Lung (tissue), 12 donors: ENCODE measurements around the gene CASP7. TPM values are rescaled to one million over a fixed set of nuclear protein-coding genes. Genes with fewer than 3 reads are reported as not detected.
A peak's percentile ranks its signal among the peaks of the same experiment; 100 is the strongest.

ENCODE experiments used
- ATAC-seq: fragments of 200-7000 bp; cut with Tn5 transposase; one replicate; pipeline ENCODE4 v1.9.1; 2020; ENCODE audit warnings: moderate number of reproducible peaks; ENCODE audit not compliant: insufficient read depth, low FRiP score
- DNase-seq, 3 donors: peaks; one replicate each; pipeline ENCODE4 v3.0.0-alpha.2; 2013 to 2017
- H3K27ac ChIP-seq, 2 donors: one replicate each; pipeline ENCODE4 v1.5.1; 2013; ENCODE audit warnings: mild to moderate bottlenecking in 2 of 2, moderate library complexity in 2 of 2, control low read depth in 1 of 2, inconsistent platforms in 1 of 2, low read depth in 1 of 2, low read length in 1 of 2
- H3K27me3 ChIP-seq, 3 donors: one replicate each; pipeline ENCODE4 v1.5.1; 2013; ENCODE audit warnings: low read length in 2 of 3; ENCODE audit not compliant: control insufficient read depth in 3 of 3, insufficient read depth in 3 of 3
- H3K36me3 ChIP-seq, 4 donors: one replicate each; pipeline ENCODE4 v1.5.1; 2013; ENCODE audit warnings: low read length in 4 of 4, mild to moderate bottlenecking in 1 of 4, moderate library complexity in 1 of 4; ENCODE audit not compliant: control insufficient read depth in 4 of 4, insufficient read depth in 4 of 4
- H3K4me1 ChIP-seq, 5 donors: one replicate each; pipeline ENCODE4 v1.5.1; 2013; ENCODE audit warnings: low read length in 5 of 5, mild to moderate bottlenecking in 2 of 5, moderate library complexity in 1 of 5; ENCODE audit not compliant: control insufficient read depth in 5 of 5, insufficient read depth in 5 of 5
- H3K4me3 ChIP-seq: one replicate; pipeline ENCODE4 v1.5.1; 2013; ENCODE audit warnings: mild to moderate bottlenecking, control low read depth, moderate library complexity
- H3K9ac ChIP-seq, 2 donors: one replicate each; pipeline ENCODE4 v1.5.1; 2013; ENCODE audit warnings: low read length in 2 of 2, control low read depth in 1 of 2; ENCODE audit not compliant: insufficient read depth in 1 of 2
- H3K9me3 ChIP-seq, 4 donors: one replicate each; pipeline ENCODE4 v1.5.1; 2013; ENCODE audit warnings: low read length in 3 of 4, mild to moderate bottlenecking in 1 of 4, moderate library complexity in 1 of 4; ENCODE audit not compliant: control insufficient read depth in 4 of 4, insufficient read depth in 3 of 4
- CTCF ChIP-seq: IDR thresholded peaks from 2 replicates; pipeline ENCODE4 v1.5.1; 2012; ENCODE audit warnings: mild to moderate bottlenecking; ENCODE audit errors: control extremely low read depth, extremely low read depth
- WGBS, 2 donors: extraction: QIAGEN DNeasy Blood & Tissue Kit; methylation state at CpG; one replicate each; pipeline ENCODE4 v1.1.7; 2013; 5-methylcytosine and 5-hydroxymethylcytosine counted together
- polyA plus RNA-seq, 2 donors: library from polyadenylated mRNA; stranded (reverse); fragments of 200-250 nt; gene quantifications; one replicate each; pipeline ENCODE4 v1.2.1, GENCODE V29; 2013
- total RNA-seq, 2 donors: library from RNA; depleted of rRNA in 1 of 2; stranded (reverse); fragments of >200 nt in 1 of 2; gene quantifications; one replicate each; pipeline ENCODE4 v1.2.1, GENCODE V29; 2014 to 2021
- donor health status: control.
- donor health status: control.
- donor health status: Bipolar disorder and iron deficiency.
- donor health status: healthy.
- donor health status: DM: yes; HTN: yes; CAD: no.

The CASP7 gene
- total and polyA plus RNA-seq, 4 donors: 15.4 to 48.2 (median 26.6) TPM

DNA sequence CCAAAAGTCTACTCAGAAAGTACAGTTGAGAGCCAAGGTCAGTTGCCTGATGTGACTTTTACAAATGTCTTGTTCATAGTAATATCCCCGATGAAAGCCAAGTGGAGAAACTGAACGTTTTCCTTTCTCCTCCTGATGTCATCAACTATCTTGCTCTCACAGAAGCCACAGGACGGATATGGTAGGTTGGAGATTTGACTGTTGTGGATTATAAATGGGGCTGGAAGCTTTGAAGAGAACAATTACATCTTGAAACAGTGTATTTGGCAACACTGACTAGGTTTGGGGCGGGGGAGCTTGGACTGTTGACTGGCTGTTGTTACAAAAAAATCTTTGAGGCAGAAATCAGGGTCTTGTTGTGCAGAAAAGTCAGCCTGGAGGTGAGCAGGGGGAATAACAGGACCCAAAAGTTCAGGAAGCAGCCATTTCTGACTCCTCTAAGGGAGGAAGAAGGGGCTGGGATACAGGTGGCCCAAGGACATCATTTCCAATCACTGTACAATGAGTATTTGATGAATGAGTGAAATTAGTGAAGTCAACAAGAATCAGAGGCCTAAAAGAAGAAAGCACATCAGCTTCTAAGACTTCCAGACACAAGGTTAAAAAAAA is 96.1 kb downstream of the CASP7 start:
- Histone ChIP-seq H3K27ac (no peak overlapping the region), H3K4me1 (peaks cover 0 to 3% (median 0%) of the 10 kb centered on the region in 5 donors), H3K9me3 (no peaks in the 10 kb centered on the region), H3K27me3 (no peaks in the 10 kb centered on the region), H3K36me3 (no peaks in the 10 kb centered on the region), H3K4me3 (no peak overlapping the region), H3K9ac (no peak overlapping the region)
- TF ChIP-seq CTCF: no peak
- 47 to 49% methylated on average over 4 of the region's 4 CpGs for WGBS, 2 donors
- ATAC-seq: no peak
- peak in 2 of 3 donors; percentile 26 to 44 for DNase-seq

DNA sequence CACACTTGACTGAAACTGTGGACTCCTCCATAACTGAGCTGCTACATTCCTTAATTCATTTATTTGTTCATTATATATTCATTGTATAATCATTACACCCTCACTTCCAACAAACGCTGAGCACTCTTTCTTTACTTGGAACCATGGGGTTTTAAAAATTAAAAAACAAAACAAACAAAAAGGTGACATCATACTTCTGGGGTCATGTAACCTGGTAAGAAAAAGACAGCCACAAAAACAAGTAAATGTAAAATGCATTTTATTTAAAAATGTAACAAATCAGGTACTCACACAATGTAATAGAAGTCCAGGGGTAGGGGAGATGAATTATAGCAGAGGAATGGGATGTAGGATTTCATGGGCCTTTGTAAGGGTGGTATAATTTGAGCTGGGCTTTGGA is 96.8 kb downstream of the CASP7 start:
- H3K4me3 ChIP-seq: no peak overlapping the region
- H3K4me1 ChIP-seq: peaks cover 0 to 3% (median 0%) of the 10 kb centered on the region in 5 donors
- no peak overlapping the region for H3K9ac ChIP-seq
- TF ChIP-seq CTCF: no peak
- WGBS, 2 donors: 74 to 75% methylated on average over 1 of the region's 1 CpG
- no peaks in the 10 kb centered on the region for H3K27me3 ChIP-seq
- H3K36me3 ChIP-seq: no peaks in the 10 kb centered on the region
- ATAC-seq: no peak
- DNase-seq: no peak
- H3K9me3 ChIP-seq: no peaks in the 10 kb centered on the region
- H3K27ac ChIP-seq: no peak overlapping the region

Other genes with a start within 250 kb of the CASP7 start
- gene HABP2, start 126.9 kb upstream of the CASP7 start, total RNA-seq: 1 to 10 TPM; 1.2 to 1.3 TPM
- gene HABP2, start 126.9 kb upstream of the CASP7 start, polyA plus RNA-seq: under 1 TPM; 0.10 to 0.14 TPM
- not detected for gene NRAP, start 15.9 kb upstream of the CASP7 start, total RNA-seq
- gene NRAP, start 15.9 kb upstream of the CASP7 start, polyA plus RNA-seq: under 1 TPM; 0.02 to 0.04 TPM
- gene PLEKHS1, start 71.8 kb downstream of the CASP7 start, total RNA-seq: 10 to 100 TPM; 11.6 to 21.9 TPM
- 1 to 10 TPM; 4.2 to 9.3 TPM for gene PLEKHS1, start 71.8 kb downstream of the CASP7 start, polyA plus RNA-seq
- gene DCLRE1A, start 174.2 kb downstream of the CASP7 start, total RNA-seq: 10 to 100 TPM in 1 of 2 donors, 1 to 10 TPM in 1; 6.2 to 12.1 TPM
- gene DCLRE1A, start 174.2 kb downstream of the CASP7 start, polyA plus RNA-seq: 1 to 10 TPM; 4.5 to 4.6 TPM
- 10 to 100 TPM; 46.3 to 49.0 TPM for gene NHLRC2, start 174.7 kb downstream of the CASP7 start, total RNA-seq
- gene NHLRC2, start 174.7 kb downstream of the CASP7 start, polyA plus RNA-seq: 1 to 10 TPM; 4.2 to 7.5 TPM